ENCODE results near the gene MAST4.

The MAST4 gene

GRCh38 chr5:66947458-66947857 is 351.3 kb downstream of the MAST4 start:
- DNase-seq (ENCODE audit: low read depth in 2 of 3, low spot score in 1 of 3) = no peak

- DNase-seq (ENCODE audit: low read depth in 2 of 3, low spot score in 1 of 3) = no peak
Measured at GRCh38 chr5:66949066-66949465, 352.9 kb downstream of the MAST4 start.

GRCh38 chr5:66952153-66952552 is 356.0 kb downstream of the MAST4 start:
- no peak for DNase-seq (ENCODE audit: low read depth in 2 of 3, low spot score in 1 of 3)

- DNase-seq (ENCODE audit: low read depth in 2 of 3, low spot score in 1 of 3) = no peak
Measured at GRCh38 chr5:66956439-66956838, 360.2 kb downstream of the MAST4 start.

- DNase-seq (ENCODE audit: low read depth in 2 of 3, low spot score in 1 of 3) = no peak
Measured at GRCh38 chr5:66958201-66958979, 362.2 kb downstream of the MAST4 start.

- DNase-seq (ENCODE audit: low read depth in 2 of 3, low spot score in 1 of 3) = no peak
Measured at GRCh38 chr5:66958980-66959641, 362.9 kb downstream of the MAST4 start.

GRCh38 chr5:66959653-66960052 is 363.5 kb downstream of the MAST4 start:
- no peak for DNase-seq (ENCODE audit: low read depth in 2 of 3, low spot score in 1 of 3)

- DNase-seq (ENCODE audit: low read depth in 2 of 3, low spot score in 1 of 3) = no peak
Measured at GRCh38 chr5:66960369-66961137, 364.4 kb downstream of the MAST4 start.

GRCh38 chr5:66963559-66963971 is 367.4 kb downstream of the MAST4 start:
- DNase-seq (ENCODE audit: low read depth in 2 of 3, low spot score in 1 of 3) = no peak

- no peak for DNase-seq (ENCODE audit: low read depth in 2 of 3, low spot score in 1 of 3)
Measured at GRCh38 chr5:66966439-66966838, 370.2 kb downstream of the MAST4 start.

- DNase-seq (ENCODE audit: low read depth in 2 of 3, low spot score in 1 of 3) = no peak
Measured at GRCh38 chr5:66967102-66967501, 370.9 kb downstream of the MAST4 start.

GRCh38 chr5:66967826-66968262 is 371.7 kb downstream of the MAST4 start:
- no peak for DNase-seq (ENCODE audit: low read depth in 2 of 3, low spot score in 1 of 3)

- no peak for DNase-seq (ENCODE audit: low read depth in 2 of 3, low spot score in 1 of 3)
Measured at GRCh38 chr5:66969484-66969883, 373.3 kb downstream of the MAST4 start.

- no peak for DNase-seq (ENCODE audit: low read depth in 2 of 3, low spot score in 1 of 3)
Measured at GRCh38 chr5:66969963-66970362, 373.8 kb downstream of the MAST4 start.

GRCh38 chr5:66972004-66972403 is 375.8 kb downstream of the MAST4 start:
- DNase-seq (ENCODE audit: low read depth in 2 of 3, low spot score in 1 of 3) = no peak

GRCh38 chr5:66974256-66974655 is 378.1 kb downstream of the MAST4 start:
- no peak for DNase-seq (ENCODE audit: low read depth in 2 of 3, low spot score in 1 of 3)

GRCh38 chr5:66976108-66976507 is 379.9 kb downstream of the MAST4 start:
- DNase-seq (ENCODE audit: low read depth in 2 of 3, low spot score in 1 of 3) = no peak

- no peak for DNase-seq (ENCODE audit: low read depth in 2 of 3, low spot score in 1 of 3)
Measured at GRCh38 chr5:66979738-66980137, 383.5 kb downstream of the MAST4 start.

GRCh38 chr5:66981266-66982055 is 385.3 kb downstream of the MAST4 start:
- no peak for DNase-seq (ENCODE audit: low read depth in 2 of 3, low spot score in 1 of 3)

- no peak for DNase-seq (ENCODE audit: low read depth in 2 of 3, low spot score in 1 of 3)
Measured at GRCh38 chr5:66982056-66982387, 385.8 kb downstream of the MAST4 start.

- no peak for DNase-seq (ENCODE audit: low read depth in 2 of 3, low spot score in 1 of 3)
Measured at GRCh38 chr5:66982470-66982869, 386.3 kb downstream of the MAST4 start.

Measured in stimulated activated CD4-positive, alpha-beta T cell treated with anti-CD3 and anti-CD28 coated beads, Interleukin-12 subunit alpha, Interleukin-12 subunit beta, amount 100 ng/mL, for 48 hours (primary cell).